ENCODE measurements around the gene TENM3. TPM values are rescaled to one million over a fixed set of nuclear protein-coding genes. Genes with fewer than 3 reads are reported as not detected.

TENM3 gene
- total RNA-seq, 1 experiment from 2014 or later = not detected

DNA sequence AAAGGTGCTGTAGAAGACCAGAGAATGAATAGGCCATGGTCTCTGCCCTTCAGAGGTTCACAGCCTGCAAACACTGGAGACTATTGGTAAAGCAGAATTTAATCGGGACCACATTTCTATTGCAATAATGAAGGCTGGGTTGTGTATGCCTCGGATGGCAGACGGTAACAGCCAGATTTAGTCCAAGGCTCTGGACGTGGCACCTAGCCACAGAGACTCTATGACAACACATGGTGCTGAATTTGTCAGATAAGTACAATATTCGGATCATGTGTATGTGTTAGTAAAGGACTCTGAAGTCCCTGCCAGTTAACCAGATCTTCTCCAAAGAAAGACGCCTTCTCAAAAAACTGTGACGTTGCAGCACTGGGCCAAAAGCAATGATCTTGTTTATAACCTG lies 545.0 kb downstream of the TENM3 start:
- Histone ChIP-seq H3K4me2 (ENCODE audit: low read depth, low read length, poor library complexity, severe bottlenecking) (no peak overlapping the region), H3K79me2 (ENCODE audit: low read length) (no peaks in the 10 kb centered on the region), H4K20me1 (ENCODE audit: insufficient read depth, low read depth, low read length) (no peaks in the 10 kb centered on the region), H3K4me3 (ENCODE audit: low read length) (no peak overlapping the region), H3K4me1 (ENCODE audit: low read length) (no peaks in the 10 kb centered on the region), H3K9ac (ENCODE audit: low read length) (no peak overlapping the region), H3K27ac (ENCODE audit: low read length) (no peak overlapping the region), H3K9me3 (ENCODE audit: low read length) (no peaks in the 10 kb centered on the region), H3K9me2 (replicated peaks; ENCODE audit: insufficient read depth, low read length) (no peaks in the 10 kb centered on the region), H3K36me3 (ENCODE audit: insufficient read depth, low read length) (no peaks in the 10 kb centered on the region), H2AFZ (ENCODE audit: low read length) (no peak overlapping the region), H3K27me3 (ENCODE audit: low read length) (no peaks in the 10 kb centered on the region)
- no peak for DNase-seq

DNA sequence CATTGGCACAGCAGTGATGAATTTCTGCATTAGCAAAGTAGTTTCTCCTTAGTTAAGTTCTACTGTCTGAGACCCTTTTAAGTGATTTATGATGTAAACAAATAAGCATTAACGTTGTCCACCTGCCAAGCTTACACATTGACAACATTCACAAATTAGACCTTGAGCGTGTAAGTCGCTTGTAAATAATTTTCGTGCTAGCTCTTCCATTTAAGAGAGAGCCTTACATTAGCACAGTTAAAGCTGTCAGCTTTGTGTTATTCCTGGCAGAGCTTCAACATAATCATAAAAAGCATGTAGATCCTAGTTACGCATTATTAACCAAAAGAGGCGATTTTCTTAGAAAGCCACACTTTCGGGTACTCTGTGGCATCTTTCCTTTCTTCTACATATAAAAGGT lies 546.3 kb downstream of the TENM3 start:
- no peak for DNase-seq
- Histone ChIP-seq H3K9me2 (replicated peaks; ENCODE audit: insufficient read depth, low read length) (no peaks in the 10 kb centered on the region), H3K27me3 (ENCODE audit: low read length) (no peaks in the 10 kb centered on the region), H2AFZ (ENCODE audit: low read length) (no peak overlapping the region), H3K9me3 (ENCODE audit: low read length) (no peaks in the 10 kb centered on the region), H3K4me2 (ENCODE audit: low read depth, low read length, poor library complexity, severe bottlenecking) (no peak overlapping the region), H3K4me1 (ENCODE audit: low read length) (no peaks in the 10 kb centered on the region), H4K20me1 (ENCODE audit: insufficient read depth, low read depth, low read length) (no peaks in the 10 kb centered on the region), H3K4me3 (ENCODE audit: low read length) (no peak overlapping the region), H3K36me3 (ENCODE audit: insufficient read depth, low read length) (no peaks in the 10 kb centered on the region), H3K79me2 (ENCODE audit: low read length) (no peaks in the 10 kb centered on the region), H3K27ac (ENCODE audit: low read length) (no peak overlapping the region), H3K9ac (ENCODE audit: low read length) (no peak overlapping the region)

DNA sequence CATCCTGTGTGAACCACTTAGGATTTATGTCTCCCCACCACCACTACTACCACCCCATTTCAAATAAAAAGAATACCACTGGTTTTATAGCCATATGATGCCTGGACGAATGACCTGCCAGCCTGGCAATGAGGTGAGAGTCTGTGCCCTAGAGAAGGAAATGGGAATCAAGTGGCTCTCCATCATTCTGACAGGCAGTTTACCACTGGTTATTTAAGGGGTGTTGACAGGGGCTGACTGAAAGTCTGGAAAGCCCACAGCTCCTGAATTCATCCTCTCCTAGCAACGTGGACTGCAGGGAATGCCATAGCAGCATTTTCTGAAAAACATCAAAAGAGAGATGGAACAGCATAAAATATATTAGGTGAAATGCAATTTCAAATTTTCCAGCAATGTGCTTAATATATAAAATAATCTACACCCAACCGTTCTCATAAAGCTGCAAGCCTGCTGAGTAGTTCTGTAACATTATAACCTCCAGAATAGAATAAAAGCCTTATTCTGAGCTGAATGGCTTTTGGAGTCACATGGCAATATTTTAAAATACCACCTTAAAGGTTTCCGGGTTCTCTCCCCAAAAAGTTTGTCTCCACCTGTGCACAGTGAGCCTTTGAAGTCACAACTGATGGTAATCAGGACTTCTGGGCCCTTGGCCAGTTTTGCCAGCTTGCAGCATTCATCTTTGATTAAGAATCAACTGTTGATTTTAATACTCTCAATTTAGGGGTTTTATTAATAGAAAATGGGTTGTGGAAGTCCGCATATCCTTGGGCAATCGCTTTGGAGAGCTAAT lies 552.4 kb downstream of the TENM3 start:
- Histone ChIP-seq H3K9ac (ENCODE audit: low read length) (no peak overlapping the region), H3K9me3 (ENCODE audit: low read length) (no peaks in the 10 kb centered on the region), H3K4me1 (ENCODE audit: low read length) (no peaks in the 10 kb centered on the region), H4K20me1 (ENCODE audit: insufficient read depth, low read depth, low read length) (no peaks in the 10 kb centered on the region), H2AFZ (ENCODE audit: low read length) (no peak overlapping the region), H3K27ac (ENCODE audit: low read length) (no peak overlapping the region), H3K9me2 (replicated peaks; ENCODE audit: insufficient read depth, low read length) (no peaks in the 10 kb centered on the region), H3K4me3 (ENCODE audit: low read length) (no peak overlapping the region), H3K79me2 (ENCODE audit: low read length) (no peaks in the 10 kb centered on the region), H3K27me3 (ENCODE audit: low read length) (no peaks in the 10 kb centered on the region), H3K36me3 (ENCODE audit: insufficient read depth, low read length) (no peaks in the 10 kb centered on the region), H3K4me2 (ENCODE audit: low read depth, low read length, poor library complexity, severe bottlenecking) (no peak overlapping the region)
- DNase-seq = no peak

DNA sequence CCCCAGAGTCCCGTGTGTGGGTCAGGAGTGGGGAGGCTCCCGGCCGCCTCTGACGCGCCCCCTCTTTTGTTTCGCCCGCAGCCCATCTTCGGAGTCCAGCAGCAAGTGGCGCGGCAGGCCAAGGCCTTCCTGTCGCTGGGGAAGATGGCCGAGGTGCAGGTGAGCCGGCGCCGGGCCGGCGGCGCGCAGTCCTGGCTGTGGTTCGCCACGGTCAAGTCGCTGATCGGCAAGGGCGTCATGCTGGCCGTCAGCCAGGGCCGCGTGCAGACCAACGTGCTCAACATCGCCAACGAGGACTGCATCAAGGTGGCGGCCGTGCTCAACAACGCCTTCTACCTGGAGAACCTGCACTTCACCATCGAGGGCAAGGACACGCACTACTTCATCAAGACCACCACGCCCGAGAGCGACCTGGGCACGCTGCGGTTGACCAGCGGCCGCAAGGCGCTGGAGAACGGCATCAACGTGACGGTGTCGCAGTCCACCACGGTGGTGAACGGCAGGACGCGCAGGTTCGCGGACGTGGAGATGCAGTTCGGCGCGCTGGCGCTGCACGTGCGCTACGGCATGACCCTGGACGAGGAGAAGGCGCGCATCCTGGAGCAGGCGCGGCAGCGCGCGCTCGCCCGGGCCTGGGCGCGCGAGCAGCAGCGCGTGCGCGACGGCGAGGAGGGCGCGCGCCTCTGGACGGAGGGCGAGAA lies 556.5 kb downstream of the TENM3 start:
- no peak overlapping the region for H3K27ac ChIP-seq (ENCODE audit: low read length)
- H4K20me1 ChIP-seq (ENCODE audit: insufficient read depth, low read depth, low read length) = no peaks in the 10 kb centered on the region
- DNase-seq = no peak
- H3K4me2 ChIP-seq (ENCODE audit: low read depth, low read length, poor library complexity, severe bottlenecking) = no peak overlapping the region
- no peak overlapping the region for H3K4me3 ChIP-seq (ENCODE audit: low read length)
- no peaks in the 10 kb centered on the region for H3K9me2 ChIP-seq (replicated peaks; ENCODE audit: insufficient read depth, low read length)
- H3K79me2 ChIP-seq (ENCODE audit: low read length) = no peaks in the 10 kb centered on the region
- H3K9ac ChIP-seq (ENCODE audit: low read length) = no peak overlapping the region
- no peaks in the 10 kb centered on the region for H3K4me1 ChIP-seq (ENCODE audit: low read length)
- H3K36me3 ChIP-seq (ENCODE audit: insufficient read depth, low read length) = no peaks in the 10 kb centered on the region
- H3K9me3 ChIP-seq (ENCODE audit: low read length) = no peaks in the 10 kb centered on the region
- H2AFZ ChIP-seq (ENCODE audit: low read length) = no peak overlapping the region
- no peaks in the 10 kb centered on the region for H3K27me3 ChIP-seq (ENCODE audit: low read length)

DNA sequence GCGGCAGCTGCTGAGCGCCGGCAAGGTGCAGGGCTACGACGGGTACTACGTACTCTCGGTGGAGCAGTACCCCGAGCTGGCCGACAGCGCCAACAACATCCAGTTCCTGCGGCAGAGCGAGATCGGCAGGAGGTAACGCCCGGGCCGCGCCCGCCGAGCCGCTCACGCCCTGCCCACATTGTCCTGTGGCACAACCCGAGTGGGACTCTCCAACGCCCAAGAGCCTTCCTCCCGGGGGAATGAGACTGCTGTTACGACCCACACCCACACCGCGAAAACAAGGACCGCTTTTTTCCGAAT lies 557.0 kb downstream of the TENM3 start:
- Histone ChIP-seq H3K4me3 (ENCODE audit: low read length) (no peak overlapping the region), H2AFZ (ENCODE audit: low read length) (no peak overlapping the region), H3K4me2 (ENCODE audit: low read depth, low read length, poor library complexity, severe bottlenecking) (no peak overlapping the region), H3K9me3 (ENCODE audit: low read length) (no peaks in the 10 kb centered on the region), H3K27me3 (ENCODE audit: low read length) (no peaks in the 10 kb centered on the region), H3K9ac (ENCODE audit: low read length) (no peak overlapping the region), H3K36me3 (ENCODE audit: insufficient read depth, low read length) (no peaks in the 10 kb centered on the region), H3K27ac (ENCODE audit: low read length) (no peak overlapping the region), H3K9me2 (replicated peaks; ENCODE audit: insufficient read depth, low read length) (no peaks in the 10 kb centered on the region), H3K79me2 (ENCODE audit: low read length) (no peaks in the 10 kb centered on the region), H4K20me1 (ENCODE audit: insufficient read depth, low read depth, low read length) (no peaks in the 10 kb centered on the region), H3K4me1 (ENCODE audit: low read length) (no peaks in the 10 kb centered on the region)
- DNase-seq = no peak

DNA sequence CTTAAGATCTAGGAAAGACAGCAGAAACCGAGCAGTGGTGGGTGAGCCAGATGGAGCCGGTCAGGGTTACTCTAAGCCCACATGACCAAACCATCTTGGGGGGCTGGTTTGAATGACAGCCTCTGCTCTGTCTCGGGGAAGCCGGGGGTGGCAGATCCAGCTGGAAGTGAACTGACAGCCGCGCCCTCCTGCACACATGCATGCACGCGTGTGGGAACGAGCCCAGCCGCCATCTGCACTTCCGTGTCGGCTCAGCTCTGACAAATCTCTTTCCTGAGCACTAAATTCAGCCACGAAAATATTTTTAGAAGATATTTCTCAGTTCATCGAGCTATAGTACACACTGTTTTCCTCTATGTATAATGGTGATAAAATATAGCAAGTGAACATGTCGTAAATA lies 558.4 kb downstream of the TENM3 start:
- Histone ChIP-seq H4K20me1 (ENCODE audit: insufficient read depth, low read depth, low read length) (no peaks in the 10 kb centered on the region), H3K9me3 (ENCODE audit: low read length) (no peaks in the 10 kb centered on the region), H3K9ac (ENCODE audit: low read length) (no peak overlapping the region), H3K27ac (ENCODE audit: low read length) (no peak overlapping the region), H3K4me3 (ENCODE audit: low read length) (no peak overlapping the region), H3K4me2 (ENCODE audit: low read depth, low read length, poor library complexity, severe bottlenecking) (no peak overlapping the region), H3K36me3 (ENCODE audit: insufficient read depth, low read length) (no peaks in the 10 kb centered on the region), H2AFZ (ENCODE audit: low read length) (no peak overlapping the region), H3K4me1 (ENCODE audit: low read length) (no peaks in the 10 kb centered on the region), H3K27me3 (ENCODE audit: low read length) (no peaks in the 10 kb centered on the region), H3K79me2 (ENCODE audit: low read length) (no peaks in the 10 kb centered on the region), H3K9me2 (replicated peaks; ENCODE audit: insufficient read depth, low read length) (no peaks in the 10 kb centered on the region)
- no peak for DNase-seq

DNA sequence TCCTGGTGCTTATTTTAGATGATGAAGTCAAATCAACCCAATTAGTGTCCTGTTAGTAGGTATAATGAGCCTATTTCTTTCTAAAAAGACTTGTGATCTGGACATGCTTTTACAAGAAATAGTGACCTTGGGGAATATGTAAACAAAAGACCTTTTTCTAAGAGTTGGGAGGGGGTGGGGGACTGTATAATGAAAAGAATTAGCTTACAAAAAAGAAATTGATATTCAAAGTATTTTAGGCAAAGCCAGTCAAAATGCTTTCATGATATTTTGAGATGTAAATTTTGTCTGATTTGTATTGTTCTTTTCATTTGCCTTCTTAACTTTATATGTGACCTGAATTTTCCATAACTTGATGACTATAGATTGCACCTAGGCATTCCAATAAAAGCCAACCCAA lies 559.4 kb downstream of the TENM3 start:
- Histone ChIP-seq H4K20me1 (ENCODE audit: insufficient read depth, low read depth, low read length) (no peaks in the 10 kb centered on the region), H2AFZ (ENCODE audit: low read length) (no peak overlapping the region), H3K9me2 (replicated peaks; ENCODE audit: insufficient read depth, low read length) (no peaks in the 10 kb centered on the region), H3K9me3 (ENCODE audit: low read length) (no peaks in the 10 kb centered on the region), H3K36me3 (ENCODE audit: insufficient read depth, low read length) (no peaks in the 10 kb centered on the region), H3K79me2 (ENCODE audit: low read length) (no peaks in the 10 kb centered on the region), H3K4me2 (ENCODE audit: low read depth, low read length, poor library complexity, severe bottlenecking) (no peak overlapping the region), H3K27me3 (ENCODE audit: low read length) (no peaks in the 10 kb centered on the region), H3K9ac (ENCODE audit: low read length) (no peak overlapping the region), H3K4me1 (ENCODE audit: low read length) (no peaks in the 10 kb centered on the region), H3K27ac (ENCODE audit: low read length) (no peak overlapping the region), H3K4me3 (ENCODE audit: low read length) (no peak overlapping the region)
- DNase-seq = no peak

DNA sequence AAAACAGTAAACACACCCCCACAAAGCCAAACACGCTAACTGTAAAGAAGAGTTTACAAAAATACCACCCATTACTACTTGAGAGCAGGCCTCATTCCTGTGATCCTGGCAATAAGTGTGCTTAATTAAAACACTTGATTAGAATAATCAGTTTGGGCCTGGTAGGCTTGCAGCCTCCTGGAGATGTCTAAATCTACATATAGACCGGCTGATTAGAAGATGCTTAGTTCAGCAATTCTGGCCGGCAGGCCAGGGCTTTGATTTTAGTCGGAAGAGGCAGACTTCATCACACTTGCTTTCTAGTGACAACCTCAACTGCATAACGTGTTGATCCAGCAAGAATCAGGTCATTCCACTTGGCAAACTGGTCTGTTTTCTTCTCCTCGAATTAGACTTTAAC lies 560.0 kb downstream of the TENM3 start:
- H3K4me2 ChIP-seq (ENCODE audit: low read depth, low read length, poor library complexity, severe bottlenecking) = no peak overlapping the region
- H4K20me1 ChIP-seq (ENCODE audit: insufficient read depth, low read depth, low read length) = no peaks in the 10 kb centered on the region
- H3K27me3 ChIP-seq (ENCODE audit: low read length) = no peaks in the 10 kb centered on the region
- H3K4me3 ChIP-seq (ENCODE audit: low read length) = no peak overlapping the region
- no peak for DNase-seq
- H2AFZ ChIP-seq (ENCODE audit: low read length) = no peak overlapping the region
- H3K27ac ChIP-seq (ENCODE audit: low read length) = no peak overlapping the region
- H3K9ac ChIP-seq (ENCODE audit: low read length) = no peak overlapping the region
- no peaks in the 10 kb centered on the region for H3K36me3 ChIP-seq (ENCODE audit: insufficient read depth, low read length)
- no peaks in the 10 kb centered on the region for H3K9me2 ChIP-seq (replicated peaks; ENCODE audit: insufficient read depth, low read length)
- no peaks in the 10 kb centered on the region for H3K4me1 ChIP-seq (ENCODE audit: low read length)
- no peaks in the 10 kb centered on the region for H3K79me2 ChIP-seq (ENCODE audit: low read length)
- H3K9me3 ChIP-seq (ENCODE audit: low read length) = no peaks in the 10 kb centered on the region
